ENCODE results near the gene HSPG2. TPM values are rescaled to one million over a fixed set of nuclear protein-coding genes. Genes with fewer than 3 reads are reported as not detected.

The HSPG2 gene
- total and polyA plus RNA-seq, 7 experiments from 2014 or later, result 1.0 to 20.8 (median 9.4) TPM

DNA sequence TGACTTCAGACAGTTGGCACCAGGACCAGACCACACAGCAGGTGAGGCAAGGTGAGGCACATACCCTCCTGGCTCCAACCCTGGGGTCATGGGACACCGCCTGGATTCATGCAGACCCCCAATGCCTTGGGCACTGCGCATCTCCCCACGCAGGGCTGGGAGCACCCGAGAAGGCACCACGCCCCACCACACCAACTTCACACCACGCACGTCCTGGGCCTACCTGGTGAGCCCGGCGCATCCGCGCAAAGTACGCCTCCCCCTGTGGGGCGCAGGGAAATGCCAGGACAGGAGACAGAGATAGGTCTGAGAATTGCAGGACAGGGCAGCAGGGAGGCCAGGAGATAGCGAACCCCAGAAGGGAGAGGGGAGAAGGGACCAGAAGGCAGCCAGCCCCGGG, 66.5 kb downstream of the HSPG2 start:
- Histone ChIP-seq H3K27ac (ENCODE audit: low read depth, low read length) (no peak overlapping the region), H3K4me3 (ENCODE audit: low read length) (no peak overlapping the region), H3K9me3 (ENCODE audit: control insufficient read depth in 2 of 3, low read length in 3 of 3) (no peaks in the 10 kb centered on the region), H3K27me3 (ENCODE audit: control insufficient read depth in 2 of 2, insufficient read depth in 2 of 2, low read length in 2 of 2) (no peaks in the 10 kb centered on the region), H3K4me1 (ENCODE audit: control insufficient read depth in 2 of 2, insufficient read depth in 2 of 2, low read length in 2 of 2) (no peaks in the 10 kb centered on the region), H3K36me3 (ENCODE audit: control insufficient read depth in 2 of 3, insufficient read depth in 3 of 3, low read length in 3 of 3) (no peaks in the 10 kb centered on the region)
- Mint-ChIP-seq H3K4me3 (no peak overlapping the region), H3K4me1 (peaks cover 0 to 3% (median 0%) of the 10 kb centered on the region in 7 donors), H3K9me3 (no peaks in the 10 kb centered on the region), H3K27ac (no peak overlapping the region), H3K36me3 (peaks cover 0 to 4% (median 0%) of the 10 kb centered on the region in 5 donors), H3K27me3 (no peaks in the 10 kb centered on the region)
- peak in 1 of 9 donors; percentile 4 for DNase-seq
- ChIA-PET POLR2A (no interaction called here), CTCF (no interaction called here)
- intact Hi-C loops (cut with micrococcal nuclease), result no loop called here
- no peak for ATAC-seq

DNA sequence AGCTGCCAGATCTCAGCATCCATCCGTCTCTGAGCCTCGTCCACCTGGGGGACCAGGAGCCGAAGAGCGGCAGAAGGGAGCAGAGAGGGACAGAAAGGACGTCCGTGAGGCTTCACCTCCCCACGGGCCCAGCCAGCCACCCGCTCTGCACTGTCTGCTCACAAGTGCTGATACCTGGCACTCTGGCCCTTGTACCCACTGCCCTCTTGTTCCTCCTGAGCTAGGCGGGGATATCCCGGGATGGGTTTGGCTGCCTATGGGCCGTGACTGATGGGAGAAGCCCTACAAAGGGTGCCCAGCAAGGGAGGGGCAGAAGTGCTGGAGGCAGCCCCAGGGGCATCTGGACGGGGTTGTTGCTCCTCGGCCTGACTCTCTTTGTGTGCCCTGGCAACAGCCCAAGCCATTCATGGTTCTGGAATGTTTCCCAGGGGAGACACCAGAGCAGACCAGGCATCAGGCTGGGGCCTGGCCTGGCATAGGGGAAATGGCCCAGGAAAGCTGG, 67.4 kb downstream of the HSPG2 start:
- Histone ChIP-seq H3K4me1 (ENCODE audit: control insufficient read depth in 2 of 2, insufficient read depth in 2 of 2, low read length in 2 of 2) (no peaks in the 10 kb centered on the region), H3K36me3 (ENCODE audit: control insufficient read depth in 2 of 3, insufficient read depth in 3 of 3, low read length in 3 of 3) (no peaks in the 10 kb centered on the region), H3K27me3 (ENCODE audit: control insufficient read depth in 2 of 2, insufficient read depth in 2 of 2, low read length in 2 of 2) (no peaks in the 10 kb centered on the region), H3K4me3 (ENCODE audit: low read length) (no peak overlapping the region), H3K9me3 (ENCODE audit: control insufficient read depth in 2 of 3, low read length in 3 of 3) (no peaks in the 10 kb centered on the region), H3K27ac (ENCODE audit: low read depth, low read length) (no peak overlapping the region)
- H3K4me1 Mint-ChIP-seq, result peaks cover 0 to 3% (median 0%) of the 10 kb centered on the region in 7 donors
- ATAC-seq (no peak), DNase-seq (no peak)
- no peak overlapping the region for H3K27ac Mint-ChIP-seq
- ChIA-PET POLR2A (no interaction called here), CTCF (no interaction called here)
- H3K4me3 Mint-ChIP-seq, result no peak overlapping the region
- no peaks in the 10 kb centered on the region for H3K27me3 Mint-ChIP-seq
- H3K9me3 Mint-ChIP-seq, result no peaks in the 10 kb centered on the region
- intact Hi-C loops (cut with micrococcal nuclease), result no loop called here
- H3K36me3 Mint-ChIP-seq, result peaks cover 0 to 4% (median 0%) of the 10 kb centered on the region in 5 donors

DNA sequence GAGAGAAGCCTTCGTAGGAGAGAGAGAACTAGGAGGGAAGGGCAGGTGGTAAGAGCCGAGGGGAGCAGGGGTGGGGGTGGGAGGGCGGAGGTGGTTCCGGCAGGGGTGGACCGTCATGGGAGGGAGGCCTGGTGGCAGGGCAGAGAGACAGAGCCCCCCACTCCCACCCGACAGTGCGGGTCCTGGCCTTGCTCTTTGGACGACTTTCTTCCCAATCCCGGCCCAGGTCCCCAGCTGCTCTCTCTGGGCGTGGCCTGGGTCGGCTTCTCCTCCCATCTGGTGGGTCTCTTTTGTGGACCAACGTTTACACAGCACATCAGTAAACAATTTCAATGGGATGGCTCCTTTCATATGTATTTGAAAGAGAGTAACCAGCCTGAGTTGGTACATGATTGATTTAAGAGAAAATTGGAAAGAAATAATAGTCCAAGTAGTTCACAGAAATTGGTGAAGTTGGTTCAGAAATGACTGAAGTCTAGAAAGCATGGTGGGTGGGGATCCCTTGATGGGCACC, 68.1 kb downstream of the HSPG2 start:
- Histone ChIP-seq H3K4me1 (ENCODE audit: control insufficient read depth in 2 of 2, insufficient read depth in 2 of 2, low read length in 2 of 2) (no peaks in the 10 kb centered on the region), H3K27me3 (ENCODE audit: control insufficient read depth in 2 of 2, insufficient read depth in 2 of 2, low read length in 2 of 2) (no peaks in the 10 kb centered on the region), H3K36me3 (ENCODE audit: control insufficient read depth in 2 of 3, insufficient read depth in 3 of 3, low read length in 3 of 3) (no peaks in the 10 kb centered on the region), H3K27ac (ENCODE audit: low read depth, low read length) (no peak overlapping the region), H3K4me3 (ENCODE audit: low read length) (no peak overlapping the region), H3K9me3 (ENCODE audit: control insufficient read depth in 2 of 3, low read length in 3 of 3) (no peaks in the 10 kb centered on the region)
- ATAC-seq (no peak), DNase-seq (no peak)
- ChIA-PET CTCF (no interaction called here), POLR2A (no interaction called here)
- Mint-ChIP-seq H3K36me3 (peaks cover 0 to 4% (median 0%) of the 10 kb centered on the region in 5 donors), H3K4me3 (no peak overlapping the region), H3K9me3 (no peaks in the 10 kb centered on the region), H3K4me1 (peaks cover 0 to 3% (median 0%) of the 10 kb centered on the region in 7 donors), H3K27me3 (no peaks in the 10 kb centered on the region), H3K27ac (no peak overlapping the region)
- intact Hi-C loops (cut with micrococcal nuclease), result no loop called here

DNA sequence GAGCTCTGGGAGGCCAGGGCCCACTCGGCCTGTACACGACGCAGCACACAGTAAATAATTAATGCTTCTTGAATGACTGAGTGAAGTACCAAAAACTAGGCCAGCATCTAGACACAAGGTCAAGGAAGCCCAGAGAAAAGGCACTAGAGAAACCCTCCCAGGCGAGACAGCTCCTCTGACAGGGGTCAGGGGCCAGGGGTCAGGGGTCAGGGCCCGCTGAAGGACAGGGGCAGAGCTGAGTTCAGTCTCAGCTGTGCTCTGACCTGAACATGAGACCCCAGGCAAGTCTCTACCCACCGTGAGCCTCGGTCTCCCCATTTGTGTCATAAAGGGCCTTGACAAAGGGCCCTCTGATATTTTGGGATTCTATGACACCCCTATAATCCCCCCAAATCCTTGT, 68.6 kb downstream of the HSPG2 start:
- intact Hi-C loops (cut with micrococcal nuclease), result no loop called here
- Mint-ChIP-seq H3K27ac (peak overlapping the region in 1 of 9 donors; percentile 42), H3K4me1 (peaks cover 0 to 3% (median 0%) of the 10 kb centered on the region in 7 donors), H3K4me3 (no peak overlapping the region), H3K9me3 (no peaks in the 10 kb centered on the region), H3K36me3 (peaks cover 0 to 4% (median 0%) of the 10 kb centered on the region in 5 donors), H3K27me3 (no peaks in the 10 kb centered on the region)
- ChIA-PET CTCF (no interaction called here), POLR2A (no interaction called here)
- no peaks in the 10 kb centered on the region for H3K27me3 ChIP-seq (ENCODE audit: control insufficient read depth in 2 of 2, insufficient read depth in 2 of 2, low read length in 2 of 2)
- ATAC-seq, result no peak
- no peaks in the 10 kb centered on the region for H3K9me3 ChIP-seq (ENCODE audit: control insufficient read depth in 2 of 3, low read length in 3 of 3)
- H3K4me3 ChIP-seq (ENCODE audit: low read length), result no peak overlapping the region
- no peak for DNase-seq
- H3K4me1 ChIP-seq (ENCODE audit: control insufficient read depth in 2 of 2, insufficient read depth in 2 of 2, low read length in 2 of 2), result no peaks in the 10 kb centered on the region
- no peak overlapping the region for H3K27ac ChIP-seq (ENCODE audit: low read depth, low read length)
- no peaks in the 10 kb centered on the region for H3K36me3 ChIP-seq (ENCODE audit: control insufficient read depth in 2 of 3, insufficient read depth in 3 of 3, low read length in 3 of 3)

GRCh38 chr1:21867451-21867996, 69.6 kb downstream of the HSPG2 start:
- Mint-ChIP-seq H3K27ac (no peak overlapping the region), H3K27me3 (no peaks in the 10 kb centered on the region), H3K36me3 (peaks cover 0 to 4% (median 0%) of the 10 kb centered on the region in 5 donors), H3K4me1 (no peaks in the 10 kb centered on the region), H3K9me3 (no peaks in the 10 kb centered on the region), H3K4me3 (no peak overlapping the region)
- no peak for DNase-seq
- ATAC-seq, result no peak
- H3K27ac ChIP-seq (ENCODE audit: low read depth, low read length), result no peak overlapping the region
- intact Hi-C loops (cut with micrococcal nuclease), result no loop called here
- H3K4me3 ChIP-seq (ENCODE audit: low read length), result no peak overlapping the region
- POLR2A ChIA-PET, result no interaction called here
- no peaks in the 10 kb centered on the region for H3K27me3 ChIP-seq (ENCODE audit: control insufficient read depth in 2 of 2, insufficient read depth in 2 of 2, low read length in 2 of 2)
- no peaks in the 10 kb centered on the region for H3K9me3 ChIP-seq (ENCODE audit: control insufficient read depth in 2 of 3, low read length in 3 of 3)
- CTCF ChIA-PET, result no interaction called here
- no peaks in the 10 kb centered on the region for H3K4me1 ChIP-seq (ENCODE audit: control insufficient read depth in 2 of 2, insufficient read depth in 2 of 2, low read length in 2 of 2)
- H3K36me3 ChIP-seq (ENCODE audit: control insufficient read depth in 2 of 3, insufficient read depth in 3 of 3, low read length in 3 of 3), result no peaks in the 10 kb centered on the region

DNA sequence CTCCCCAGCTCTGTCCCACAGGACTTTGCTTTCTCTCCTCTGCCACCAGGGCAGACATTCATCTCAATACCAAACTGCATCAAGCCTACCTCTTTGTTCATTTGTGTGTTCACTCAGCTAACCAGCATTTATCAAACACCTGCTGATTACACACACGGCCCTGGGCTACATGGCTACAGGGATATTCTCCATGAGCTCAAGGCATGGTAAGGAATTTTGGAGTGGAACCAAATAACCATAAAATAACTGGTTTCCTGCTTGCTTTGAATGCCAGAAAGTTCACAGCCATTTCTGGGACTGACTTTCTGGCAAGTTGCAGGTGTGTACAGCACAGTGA, 70.4 kb downstream of the HSPG2 start:
- Histone ChIP-seq H3K4me1 (ENCODE audit: control insufficient read depth in 2 of 2, insufficient read depth in 2 of 2, low read length in 2 of 2) (no peaks in the 10 kb centered on the region), H3K36me3 (ENCODE audit: control insufficient read depth in 2 of 3, insufficient read depth in 3 of 3, low read length in 3 of 3) (no peaks in the 10 kb centered on the region), H3K9me3 (ENCODE audit: control insufficient read depth in 2 of 3, low read length in 3 of 3) (no peaks in the 10 kb centered on the region), H3K4me3 (ENCODE audit: low read length) (no peak overlapping the region), H3K27me3 (ENCODE audit: control insufficient read depth in 2 of 2, insufficient read depth in 2 of 2, low read length in 2 of 2) (no peaks in the 10 kb centered on the region), H3K27ac (ENCODE audit: low read depth, low read length) (no peak overlapping the region)
- intact Hi-C loops (cut with micrococcal nuclease), result no loop called here
- ChIA-PET CTCF (no interaction called here), POLR2A (no interaction called here)
- Mint-ChIP-seq H3K27me3 (no peaks in the 10 kb centered on the region), H3K27ac (no peak overlapping the region), H3K4me3 (no peak overlapping the region), H3K9me3 (peaks cover 0 to 2% (median 0%) of the 10 kb centered on the region in 11 donors), H3K36me3 (peaks cover 0 to 8% (median 0%) of the 10 kb centered on the region in 5 donors), H3K4me1 (no peaks in the 10 kb centered on the region)
- no peak for DNase-seq
- no peak for ATAC-seq

All from naive thymus-derived CD4-positive, alpha-beta T cell (primary cell).